NCI-H510A treated with DMSO at 0.1 percent for 48 hours (cell line): ENCODE results near the gene GTF2IRD1.
A peak's percentile ranks its signal among the peaks of the same experiment; 100 is the strongest.
"Not testable (repeated sequence)": the region's sequence is repeated elsewhere in the genome, so short reads cannot be mapped to it uniquely, and the experiment has no call there.

Experiments used
- DNase-seq: peaks from one replicate; lab custom pipeline; 2025; lab: John Stamatoyannopoulos, UW

The GTF2IRD1 gene

GRCh38 chr7:74599244-74599643 is 145.5 kb downstream of the GTF2IRD1 start:
- no peak for DNase-seq

- DNase-seq, result peak; percentile 25
Measured at GRCh38 chr7:74604326-74605020, 150.8 kb downstream of the GTF2IRD1 start.

GRCh38 chr7:74606101-74606908 is 152.6 kb downstream of the GTF2IRD1 start:
- peak; percentile 58 for DNase-seq

GRCh38 chr7:74606909-74607510 is 153.3 kb downstream of the GTF2IRD1 start:
- DNase-seq, result no peak

- peak; percentile 20 for DNase-seq
Measured at GRCh38 chr7:74612015-74612829, 158.5 kb downstream of the GTF2IRD1 start.

GRCh38 chr7:74615933-74616780 is 162.5 kb downstream of the GTF2IRD1 start:
- no peak for DNase-seq

GRCh38 chr7:74617180-74617744 is 163.6 kb downstream of the GTF2IRD1 start:
- peak; percentile 4 for DNase-seq

GRCh38 chr7:74619235-74619860 is 165.6 kb downstream of the GTF2IRD1 start:
- DNase-seq, result peak; percentile 49

- DNase-seq, result no peak
Measured at GRCh38 chr7:74622228-74622749, 168.6 kb downstream of the GTF2IRD1 start.

- DNase-seq, result no peak
Measured at GRCh38 chr7:74623135-74623534, 169.4 kb downstream of the GTF2IRD1 start.

- no peak for DNase-seq
Measured at GRCh38 chr7:74625446-74625845, 171.7 kb downstream of the GTF2IRD1 start.

GRCh38 chr7:74627661-74628411 is 174.1 kb downstream of the GTF2IRD1 start:
- peak; percentile 92 for DNase-seq

GRCh38 chr7:74632505-74632904 is 178.8 kb downstream of the GTF2IRD1 start:
- DNase-seq, result no peak

GRCh38 chr7:74633451-74633921 is 179.8 kb downstream of the GTF2IRD1 start:
- DNase-seq, result no peak

GRCh38 chr7:74637745-74638144 is 184.0 kb downstream of the GTF2IRD1 start:
- DNase-seq, result no peak

- DNase-seq, result not testable (repeated sequence)
Measured at GRCh38 chr7:74650055-74650454, 196.3 kb downstream of the GTF2IRD1 start.

GRCh38 chr7:74650493-74651132 is 196.9 kb downstream of the GTF2IRD1 start:
- not testable (repeated sequence) for DNase-seq

GRCh38 chr7:74651133-74651504 is 197.4 kb downstream of the GTF2IRD1 start:
- not testable (repeated sequence) for DNase-seq
